Measurements from ENCODE around the gene SMG9.
"Not testable (repeated sequence)": the region's sequence is repeated elsewhere in the genome, so short reads cannot be mapped to it uniquely, and the experiment has no call there.

SMG9 gene

DNA sequence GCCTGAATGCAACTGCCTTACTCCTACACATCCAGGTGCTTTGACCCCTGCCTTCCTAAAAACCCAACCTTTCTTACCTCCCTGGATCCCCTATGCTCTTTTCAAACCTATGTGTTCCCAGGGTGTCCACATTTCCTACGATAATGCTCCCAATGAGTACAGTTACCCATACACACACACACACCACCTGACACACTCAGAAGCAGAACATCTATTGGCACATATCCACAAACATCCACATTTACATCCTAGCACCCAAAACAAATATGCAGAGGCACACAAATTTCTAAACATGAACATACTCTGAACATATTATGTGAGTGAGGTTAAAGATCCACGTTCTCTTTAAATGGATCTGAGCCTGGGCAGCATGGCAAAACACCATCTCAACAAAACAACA, 62.4 kb downstream of the SMG9 start:
- no peak for DNase-seq (ENCODE audit: low read depth)

DNA sequence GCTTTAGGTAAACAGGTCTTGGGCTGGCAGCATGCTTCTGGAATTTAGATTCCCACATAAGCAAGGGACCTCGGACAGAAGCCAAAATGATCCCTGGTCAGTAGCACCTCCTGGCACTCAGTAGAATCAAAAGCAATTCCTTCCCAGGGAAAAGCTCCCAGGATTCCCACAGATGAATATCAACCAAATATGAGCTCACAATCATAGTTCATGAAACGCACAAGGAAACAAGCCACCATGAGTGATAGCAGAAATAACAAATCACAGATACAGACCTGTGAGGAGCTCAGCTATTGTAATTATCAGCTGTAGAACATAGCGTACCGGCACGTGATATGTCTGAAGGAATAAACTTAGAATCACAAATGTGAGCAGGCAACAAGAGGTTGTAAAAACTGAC, 63.0 kb downstream of the SMG9 start:
- DNase-seq (ENCODE audit: low read depth): no peak

DNA sequence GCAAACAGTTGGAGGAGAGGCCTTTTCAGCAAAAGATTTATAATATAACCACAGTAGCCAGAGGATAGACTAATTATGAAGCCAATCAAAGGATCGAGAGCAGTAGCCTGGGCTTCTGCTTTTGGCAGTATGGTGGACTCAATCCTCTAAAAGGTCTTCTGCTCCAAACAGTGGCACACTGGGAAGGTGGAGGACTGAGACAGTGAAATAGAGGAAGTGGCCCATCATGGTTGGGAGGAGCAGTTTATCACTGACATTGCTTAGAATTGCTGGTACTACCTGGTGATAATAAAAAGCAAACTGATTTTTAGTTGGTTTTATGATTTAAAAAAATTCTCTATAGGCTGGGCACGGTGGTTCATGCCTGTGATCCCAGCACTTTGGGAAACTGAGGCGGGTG, 63.9 kb downstream of the SMG9 start:
- no peak for DNase-seq (ENCODE audit: low read depth)

DNA sequence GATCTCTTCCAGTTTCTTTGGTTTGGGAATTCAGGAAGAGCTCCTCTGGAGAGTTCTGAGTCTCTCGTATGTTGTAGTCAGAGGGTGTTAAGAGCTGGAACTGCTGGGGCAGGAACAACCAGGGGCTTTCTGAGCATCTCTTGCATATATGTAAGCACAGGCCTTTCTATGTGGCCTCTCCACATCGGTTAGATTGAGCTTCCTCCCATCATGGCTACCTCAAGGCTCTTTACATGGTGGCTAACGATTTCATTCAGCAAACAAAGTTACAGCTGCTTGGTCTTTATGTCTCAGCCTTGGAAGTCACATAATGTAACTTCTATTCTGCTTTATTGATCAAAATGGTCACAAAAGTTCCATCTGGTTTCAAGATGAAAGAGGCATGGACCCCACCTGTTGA, 64.3 kb downstream of the SMG9 start:
- DNase-seq (ENCODE audit: low read depth): no peak

DNA sequence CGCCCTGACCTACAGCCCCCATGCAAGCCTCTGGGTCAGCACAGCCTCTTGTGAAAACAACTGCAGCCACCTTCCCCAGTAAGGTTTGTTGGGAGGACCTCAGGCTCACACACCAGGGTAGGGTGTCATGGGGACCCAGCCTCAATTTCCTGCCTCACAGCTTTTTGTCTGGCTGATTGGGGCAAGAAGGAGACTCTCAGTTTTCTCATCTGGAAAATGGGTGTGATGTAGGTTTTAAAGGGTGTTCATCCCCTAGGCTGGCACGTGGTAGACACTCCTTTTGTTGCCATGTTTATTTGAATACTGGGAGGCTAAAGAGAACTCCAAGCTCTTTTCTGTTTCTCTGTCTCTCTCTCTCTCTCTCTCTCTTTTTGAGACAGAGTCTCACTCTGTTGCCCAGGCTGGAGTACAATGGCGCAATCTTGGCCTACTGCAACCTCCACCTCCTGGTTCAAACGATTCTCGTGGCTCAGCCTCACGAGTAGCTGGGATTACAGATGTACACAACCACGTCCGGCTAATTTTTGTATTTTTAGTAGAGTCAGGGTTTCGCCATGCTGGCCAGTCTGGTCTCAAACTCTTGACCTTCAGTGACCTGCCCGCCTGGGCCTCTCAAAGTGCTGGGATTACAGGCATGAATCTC, 66.6 kb downstream of the SMG9 start:
- DNase-seq (ENCODE audit: low read depth): no peak

DNA sequence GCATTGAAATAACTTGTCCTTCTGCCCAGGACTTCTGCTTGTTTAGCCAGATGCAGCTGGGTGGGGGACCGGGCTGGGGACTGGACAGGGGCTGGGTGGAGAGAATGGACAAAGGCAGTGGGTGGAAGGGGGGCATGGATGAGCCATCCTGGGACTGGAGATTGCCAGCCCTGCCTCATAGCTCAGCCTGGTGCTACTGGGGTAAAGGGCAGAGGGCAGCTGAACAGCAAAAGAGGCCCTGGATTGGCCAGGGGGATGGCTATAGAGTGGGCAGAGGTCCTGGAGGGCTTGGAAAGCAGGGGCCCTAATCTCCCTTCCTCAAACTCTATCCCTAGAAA, 67.1 kb downstream of the SMG9 start:
- no peak for DNase-seq (ENCODE audit: low read depth)

DNA sequence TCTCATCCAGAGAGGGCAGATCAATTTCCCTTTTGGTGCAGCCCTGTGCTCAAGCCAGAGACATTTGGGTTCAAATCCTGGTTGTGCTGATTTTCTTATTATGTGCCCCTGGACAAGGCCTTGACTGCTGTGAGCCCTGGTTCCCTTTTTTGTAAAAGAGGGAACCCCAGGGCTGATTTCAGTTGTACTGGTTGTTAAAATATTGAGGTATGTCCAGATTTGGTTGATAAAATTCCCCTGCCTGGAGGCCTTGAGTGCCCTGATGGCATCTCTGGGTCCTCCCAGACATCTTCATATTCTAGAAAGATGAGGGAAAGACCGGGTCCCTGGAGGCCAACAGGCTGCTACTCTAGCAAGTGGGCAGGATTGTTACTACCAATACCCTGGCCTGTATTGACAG, 70.4 kb downstream of the SMG9 start:
- DNase-seq (ENCODE audit: low read depth): no peak

DNA sequence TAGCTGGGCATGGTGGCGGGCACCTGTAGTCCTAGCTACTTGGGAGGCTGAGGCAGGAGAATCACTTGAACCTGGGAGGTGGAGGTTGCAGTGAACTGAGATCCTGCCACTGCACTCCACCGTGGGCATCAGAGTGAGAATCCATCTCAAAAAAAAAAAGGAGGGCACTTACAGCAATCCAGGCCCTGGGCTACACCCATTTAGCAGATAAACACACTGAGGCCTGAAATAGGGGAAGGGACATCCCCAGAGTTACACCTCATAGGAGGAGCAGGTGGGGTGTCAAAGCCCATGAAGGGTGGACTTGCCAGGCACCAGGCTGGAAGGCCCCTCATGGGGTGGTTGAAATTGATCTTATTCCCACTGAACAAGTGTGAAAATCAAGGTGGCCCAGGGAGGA, 70.9 kb downstream of the SMG9 start:
- no peak for DNase-seq (ENCODE audit: low read depth)

DNA sequence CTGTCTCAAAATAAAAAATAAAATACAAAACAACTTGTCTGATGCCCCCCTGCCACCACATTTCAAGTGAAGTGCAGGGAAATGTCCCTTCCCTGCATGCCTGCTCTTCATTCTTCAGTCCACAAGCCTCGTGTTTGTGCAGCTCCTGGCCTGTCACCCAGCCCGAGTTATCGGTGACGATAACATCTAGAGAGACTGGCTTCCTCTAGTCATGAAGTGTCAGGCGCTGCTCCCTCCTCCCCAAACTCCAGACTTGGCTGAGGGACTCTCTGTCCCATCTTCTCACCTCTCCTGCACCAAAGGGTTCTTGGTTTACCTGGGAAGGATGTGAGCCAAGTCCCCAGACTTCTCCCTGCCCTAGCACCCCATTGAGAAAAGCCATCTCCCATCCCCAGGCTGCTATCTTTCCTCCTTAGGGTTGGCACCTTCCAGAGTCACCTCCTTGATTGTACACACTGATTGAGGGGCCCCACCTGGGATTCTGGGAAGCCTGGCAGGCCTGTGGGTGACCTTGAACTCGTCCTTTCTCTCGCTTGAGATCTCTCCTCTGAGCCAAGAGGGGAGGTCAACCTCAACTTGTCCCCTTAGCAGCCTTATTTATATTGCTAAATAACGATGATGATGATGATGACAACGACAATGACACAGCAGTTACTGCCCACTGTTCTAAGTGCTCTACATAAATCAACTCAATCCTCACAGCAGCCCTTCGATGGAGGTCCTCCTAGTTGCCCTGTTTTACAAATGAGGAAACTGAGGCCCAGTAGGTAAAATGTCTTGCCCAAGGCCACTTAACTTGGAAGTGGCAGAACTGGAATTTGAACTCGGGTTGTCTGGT, 71.7 kb downstream of the SMG9 start:
- DNase-seq (ENCODE audit: low read depth): no peak

DNA sequence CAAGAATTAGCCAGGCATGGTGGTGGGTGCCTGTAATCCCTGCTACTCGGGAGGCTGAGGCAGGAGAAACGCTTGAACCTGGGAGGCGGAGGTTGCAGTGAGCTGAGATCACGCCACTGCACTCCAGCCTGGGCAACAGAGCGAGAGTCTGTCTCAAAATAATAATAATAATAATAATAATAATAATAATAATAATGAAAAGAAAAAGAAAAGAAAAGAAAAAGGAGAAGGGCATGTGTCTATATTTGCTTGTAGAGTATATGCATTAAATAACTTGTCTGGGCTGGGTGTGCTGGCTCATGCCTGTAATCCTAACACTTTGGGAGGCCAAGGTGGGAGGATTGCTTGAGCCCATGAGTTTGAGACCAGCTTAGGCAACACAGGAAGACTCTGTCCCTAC, 72.5 kb downstream of the SMG9 start:
- DNase-seq (ENCODE audit: low read depth): not testable (repeated sequence)

DNA sequence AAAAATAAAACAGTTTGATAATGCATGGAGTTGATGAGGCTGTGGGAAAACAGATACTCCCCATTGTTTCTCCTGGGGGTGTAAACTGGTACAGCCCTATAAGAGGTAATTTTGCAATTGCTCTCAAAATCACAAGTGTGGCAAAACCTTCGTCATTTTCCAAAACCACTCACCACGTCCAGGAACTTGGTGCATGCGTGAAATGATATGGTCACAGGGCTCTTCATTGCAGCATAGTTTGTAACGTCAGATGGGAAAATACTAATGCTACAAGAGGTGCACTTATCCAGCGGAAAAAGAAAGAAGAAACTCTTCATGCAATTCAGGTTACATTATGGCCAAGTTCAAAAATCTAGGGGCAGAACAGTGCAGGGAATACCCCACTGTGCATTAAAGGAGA, 72.9 kb downstream of the SMG9 start:
- DNase-seq (ENCODE audit: low read depth): no peak

DNA sequence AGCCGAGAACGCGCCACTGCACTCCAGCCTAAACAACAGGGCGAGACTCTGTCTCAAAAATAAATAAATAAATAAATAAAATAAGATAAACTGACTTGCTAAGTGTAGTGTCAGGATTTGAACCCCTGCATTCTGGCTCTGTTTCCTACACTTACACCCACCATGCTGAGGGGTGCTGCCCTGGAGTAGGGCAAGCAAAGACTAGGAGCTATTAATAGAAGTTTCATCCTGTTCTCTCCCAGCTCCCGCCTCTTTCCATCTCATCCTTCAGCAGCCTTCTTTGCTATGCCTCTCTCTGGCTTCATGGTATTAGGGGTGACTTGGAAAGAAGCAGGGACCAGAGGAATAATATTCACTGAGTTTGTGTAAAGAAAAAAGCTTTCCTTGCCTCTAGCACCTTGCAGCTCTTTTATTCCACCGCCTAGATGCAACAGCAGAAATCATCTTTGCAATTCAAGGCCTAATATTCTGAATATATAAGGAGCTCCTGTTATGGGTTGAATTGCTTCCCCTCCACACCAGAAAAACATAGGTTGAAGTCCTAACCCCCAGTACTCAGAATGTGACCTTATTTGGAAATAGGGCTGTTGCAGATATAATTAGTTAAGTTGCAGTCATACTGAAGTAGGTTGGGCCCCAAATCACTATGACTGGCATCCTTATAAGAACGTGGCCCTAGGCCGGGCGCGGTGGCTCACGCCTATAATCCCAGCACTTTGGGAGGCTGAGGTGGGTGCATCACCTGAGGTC, 76.1 kb downstream of the SMG9 start:
- no peak for DNase-seq (ENCODE audit: low read depth)
